Measurements from ENCODE around the gene TJP1. TPM values are rescaled to one million over a fixed set of nuclear protein-coding genes. Genes with fewer than 3 reads are reported as not detected.
"Not testable (repeated sequence)": the region's sequence is repeated elsewhere in the genome, so short reads cannot be mapped to it uniquely, and the experiment has no call there.

TJP1 gene
- total RNA-seq, 2 donors from 2014 or later = 47.2 to 70.1 TPM

DNA sequence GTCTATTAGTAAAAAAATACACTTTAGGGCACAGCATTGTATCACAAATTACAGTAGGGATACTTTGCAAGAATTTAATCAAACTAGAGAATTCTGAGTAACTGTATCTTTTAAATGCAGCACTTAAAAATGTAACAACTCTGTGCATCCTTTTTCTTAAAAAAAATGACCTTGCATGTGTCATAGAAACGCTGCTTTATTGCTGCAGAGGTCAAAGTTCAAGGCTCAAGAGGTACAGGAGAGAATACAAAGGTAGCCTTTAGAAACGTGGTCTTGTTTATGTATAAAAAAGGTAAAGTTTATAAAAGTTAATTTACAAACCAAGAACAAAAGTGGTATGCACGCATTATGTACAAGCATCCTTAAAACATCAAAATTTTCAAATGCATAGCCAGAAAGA lies 122.0 kb downstream of the TJP1 start:
- Histone ChIP-seq H3K27me3 (no peaks in the 10 kb centered on the region), H3K9ac (ENCODE audit: low read depth in 2 of 2, low read length in 2 of 2) (no peak overlapping the region), H3K27ac (no peak overlapping the region), H3K4me3 (no peak overlapping the region), H3K9me3 (no peaks in the 10 kb centered on the region), H3K36me3 (peaks cover 7% of the 10 kb centered on the region), H3K4me1 (no peaks in the 10 kb centered on the region)
- TF ChIP-seq, protein P1, sequence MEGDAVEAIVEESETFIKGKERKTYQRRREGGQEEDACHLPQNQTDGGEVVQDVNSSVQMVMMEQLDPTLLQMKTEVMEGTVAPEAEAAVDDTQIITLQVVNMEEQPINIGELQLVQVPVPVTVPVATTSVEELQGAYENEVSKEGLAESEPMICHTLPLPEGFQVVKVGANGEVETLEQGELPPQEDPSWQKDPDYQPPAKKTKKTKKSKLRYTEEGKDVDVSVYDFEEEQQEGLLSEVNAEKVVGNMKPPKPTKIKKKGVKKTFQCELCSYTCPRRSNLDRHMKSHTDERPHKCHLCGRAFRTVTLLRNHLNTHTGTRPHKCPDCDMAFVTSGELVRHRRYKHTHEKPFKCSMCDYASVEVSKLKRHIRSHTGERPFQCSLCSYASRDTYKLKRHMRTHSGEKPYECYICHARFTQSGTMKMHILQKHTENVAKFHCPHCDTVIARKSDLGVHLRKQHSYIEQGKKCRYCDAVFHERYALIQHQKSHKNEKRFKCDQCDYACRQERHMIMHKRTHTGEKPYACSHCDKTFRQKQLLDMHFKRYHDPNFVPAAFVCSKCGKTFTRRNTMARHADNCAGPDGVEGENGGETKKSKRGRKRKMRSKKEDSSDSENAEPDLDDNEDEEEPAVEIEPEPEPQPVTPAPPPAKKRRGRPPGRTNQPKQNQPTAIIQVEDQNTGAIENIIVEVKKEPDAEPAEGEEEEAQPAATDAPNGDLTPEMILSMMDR (IDR thresholded peaks at IDR 0.05) = no peak
- no peak for DNase-seq
- intact Hi-C loops (cut with DNase I) = no loop called here

- Histone ChIP-seq H3K9ac (ENCODE audit: low read depth in 2 of 2, low read length in 2 of 2) (no peak overlapping the region), H3K4me1 (no peaks in the 10 kb centered on the region), H3K27ac (no peak overlapping the region), H3K36me3 (peaks cover 2% of the 10 kb centered on the region), H3K27me3 (no peaks in the 10 kb centered on the region), H3K9me3 (no peaks in the 10 kb centered on the region), H3K4me3 (no peak overlapping the region)
- intact Hi-C loops (cut with DNase I) = loop anchor here (10.0 kb wide), 1 partner anchor 125 kb away; the partner anchor contains the start of gene TJP1
- TF ChIP-seq, protein P1 (IDR thresholded peaks at IDR 0.05) = no peak
- no peak for DNase-seq
Measured at GRCh38 chr15:29699791-29700190, 122.5 kb downstream of the TJP1 start.

DNA sequence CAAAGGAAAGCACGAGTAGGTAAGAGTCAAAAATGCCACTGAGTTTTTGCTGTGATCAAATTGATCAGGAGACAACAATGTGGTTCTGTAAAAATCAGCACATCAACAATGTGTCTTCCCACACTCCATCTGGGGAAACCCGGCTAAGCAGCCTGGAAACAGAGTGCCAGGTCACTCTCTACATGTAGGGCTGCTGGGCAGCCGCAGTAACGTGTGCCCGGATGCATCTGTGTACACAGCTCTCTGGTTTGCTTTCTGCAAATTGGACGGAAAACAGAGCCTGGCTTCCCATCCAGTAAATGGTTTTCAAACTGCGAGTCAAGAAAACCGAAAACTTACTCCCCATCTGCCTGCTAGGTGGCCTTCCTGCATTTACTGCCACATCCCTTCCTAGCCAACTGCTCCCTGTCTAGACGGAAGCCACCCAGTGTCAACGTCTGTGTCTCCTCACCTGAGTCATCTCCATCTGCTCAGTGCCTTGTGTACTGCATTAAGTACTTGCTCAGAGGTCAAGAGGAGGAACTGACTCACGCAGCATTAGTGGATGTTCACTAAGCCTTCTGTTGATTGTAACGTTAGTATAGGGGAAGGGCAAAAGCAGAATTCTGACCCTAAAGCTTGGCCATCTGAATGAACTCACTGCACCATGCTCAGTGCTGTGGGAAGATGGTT lies 124.1 kb downstream of the TJP1 start:
- intact Hi-C loops (cut with DNase I) = loop anchor here (10.0 kb wide), 1 partner anchor 127 kb away; the partner anchor contains the start of gene TJP1
- Histone ChIP-seq H3K27ac (no peak overlapping the region), H3K9me3 (no peaks in the 10 kb centered on the region), H3K36me3 (no peaks in the 10 kb centered on the region), H3K27me3 (no peaks in the 10 kb centered on the region), H3K4me3 (no peak overlapping the region), H3K9ac (ENCODE audit: low read depth in 2 of 2, low read length in 2 of 2) (no peak overlapping the region), H3K4me1 (no peaks in the 10 kb centered on the region)
- TF ChIP-seq, protein P1 (IDR thresholded peaks at IDR 0.05) = no peak
- DNase-seq = no peak

DNA sequence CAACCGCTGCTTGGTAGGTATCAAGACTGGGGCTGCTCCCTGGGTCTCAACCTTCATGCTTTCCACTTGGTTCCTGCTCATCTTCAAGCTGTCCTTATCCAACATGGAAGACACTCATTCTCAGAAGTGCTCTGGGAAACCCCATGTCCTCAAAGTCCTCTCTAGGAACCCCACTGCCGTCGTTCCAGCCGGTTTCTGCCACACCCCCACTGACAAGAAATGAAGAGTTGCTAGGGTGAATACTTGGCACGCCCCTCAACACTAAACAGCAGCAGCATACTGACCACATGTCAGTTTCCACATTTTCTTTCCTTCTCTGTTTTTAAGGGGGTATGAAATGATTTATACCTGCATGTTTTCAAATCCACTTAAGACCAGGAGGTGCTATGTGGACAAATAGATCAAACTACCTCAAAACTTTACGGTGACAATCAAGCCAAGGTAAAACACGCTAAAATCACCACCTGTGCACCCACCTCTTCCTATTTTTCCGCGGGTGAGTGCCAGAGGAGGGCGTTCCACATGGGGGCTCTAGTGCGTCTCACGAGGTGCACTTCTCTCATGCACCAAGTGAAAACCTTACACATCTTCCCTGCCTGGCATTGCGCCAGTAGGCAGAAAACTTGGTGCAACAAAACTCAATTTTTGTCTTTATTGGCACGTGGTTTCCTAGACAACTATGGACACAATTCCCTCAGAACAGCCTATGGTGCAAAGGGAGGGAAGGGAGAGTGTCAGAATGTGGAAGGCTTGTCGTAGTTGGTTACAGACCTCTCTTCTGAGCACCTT lies 125.1 kb downstream of the TJP1 start:
- TF ChIP-seq, protein P1 (IDR thresholded peaks at IDR 0.05) = no peak

GRCh38 chr15:29696506-29696905 lies 125.8 kb downstream of the TJP1 start:
- not testable (repeated sequence) for H3K27ac ChIP-seq; H3K9me3 ChIP-seq; H3K4me3 ChIP-seq; DNase-seq; H3K4me1 ChIP-seq; H3K9ac ChIP-seq (ENCODE audit: low read depth in 2 of 2, low read length in 2 of 2); H3K27me3 ChIP-seq; H3K36me3 ChIP-seq
- intact Hi-C loops (cut with DNase I) = loop anchor here (10.0 kb wide), 1 partner anchor 128 kb away; the partner anchor contains the start of gene TJP1

More for the DNA sequence above, 125.1 kb downstream of the TJP1 start:
- intact Hi-C loops (cut with DNase I) = loop anchor here (10.0 kb wide), 1 partner anchor 128 kb away; the partner anchor contains the start of gene TJP1
- no peaks in the 10 kb centered on the region for H3K9me3 ChIP-seq
- no peak overlapping the region for H3K4me3 ChIP-seq
- H3K9ac ChIP-seq (ENCODE audit: low read depth in 2 of 2, low read length in 2 of 2) = no peak overlapping the region
- no peaks in the 10 kb centered on the region for H3K27me3 ChIP-seq
- no peaks in the 10 kb centered on the region for H3K36me3 ChIP-seq
- H3K4me1 ChIP-seq = no peaks in the 10 kb centered on the region
- H3K27ac ChIP-seq = no peak overlapping the region
- no peak for DNase-seq

Data from colonic mucosa (tissue), 4 donors.